Heart right ventricle (tissue), 16 donors: ENCODE data around the gene ALX4. TPM values are rescaled to one million over a fixed set of nuclear protein-coding genes. Genes with fewer than 3 reads are reported as not detected.
A peak's percentile ranks its signal among the peaks of the same experiment; 100 is the strongest.

Experiments used
- ATAC-seq, 8 donors: fragments of 200-7000 bp; cut with Tn5 transposase; one replicate each; pipeline ENCODE4 v1.9.1; 2020; ENCODE audit warnings: mild to moderate bottlenecking in 8 of 8, moderate library complexity in 8 of 8, moderate number of reproducible peaks in 1 of 8
- DNase-seq, 2 donors: peaks; one replicate each; pipeline ENCODE4 v3.0.0-alpha.2; 2020
- H3K27ac ChIP-seq, 10 donors: fragments of 200-600 bp; sonication (generic) in 2 of 10; one replicate each; pipeline versions ENCODE4 v1.5.0 to v1.8.0; 2020 to 2022; ENCODE audit warnings: mild to moderate bottlenecking in 3 of 10
- H3K27me3 ChIP-seq, 7 donors: fragments of 200-600 bp; one replicate each; pipeline ENCODE4 v1.8.0; 2021 to 2022; ENCODE audit warnings: mild to moderate bottlenecking in 2 of 7
- H3K36me3 ChIP-seq, 9 donors: fragments of 200-600 bp; sonication (generic) in 1 of 9; one replicate each; pipeline versions ENCODE4 v1.5.0 to v1.8.0; 2020 to 2022; ENCODE audit warnings: mild to moderate bottlenecking in 2 of 9
- H3K4me1 ChIP-seq, 9 donors: fragments of 200-600 bp; sonication (generic) in 1 of 9; one replicate each; pipeline versions ENCODE4 v1.5.0 to v1.8.0; 2020 to 2022; ENCODE audit warnings: mild to moderate bottlenecking in 4 of 9
- H3K4me3 ChIP-seq, 10 donors: fragments of 200-600 bp; sonication (generic) in 2 of 10; one replicate each; pipeline versions ENCODE4 v1.5.0 to v1.8.0; 2020 to 2022; ENCODE audit warnings: mild to moderate bottlenecking in 7 of 10, moderate library complexity in 2 of 10
- H3K9me3 ChIP-seq, 11 donors: fragments of 200-600 bp in 10 of 11; sonication (generic) in 2 of 11; one replicate each; pipeline versions ENCODE4 v1.5.0 to v1.8.0; 2013 to 2022; ENCODE audit warnings: mild to moderate bottlenecking in 2 of 11, control low read depth in 1 of 11, moderate library complexity in 1 of 11
- WGBS, 2 donors: extraction: QIAGEN DNeasy Blood & Tissue Kit; methylation state at CpG; one replicate each; pipeline ENCODE4 v1.1.7; 2013; ENCODE audit warnings: inconsistent platforms in 1 of 2; 5-methylcytosine and 5-hydroxymethylcytosine counted together
- intact Hi-C, 10 donors: fragments of 100-400 bp; cut with DNase I; formaldehyde crosslinking; loops; one replicate each; pipeline versions ENCODE4 v1.11.1 to v1.14.2; 2022
- polyA plus RNA-seq, 2 donors: library from polyadenylated mRNA; stranded (reverse); fragments of 200-250 nt; gene quantifications; one replicate each; pipeline ENCODE4 v1.2.3, GENCODE V29; 2013
- total RNA-seq, 10 donors: library from RNA; stranded (reverse); fragmentation: NEBNext Ultra II Directional in 3 of 10; extraction: Animal tissue kit (Norgen Biotek cat#: 25700) in 3 of 10; gene quantifications; one replicate each; pipeline versions ENCODE4 v1.2.1 to v1.2.4, GENCODE V29; 2021 to 2023
- TF ChIP-seq, protein P1 (sequence below), 9 donors: fragments of 200-600 bp; sonication (generic) in 2 of 9; IDR thresholded peaks; one replicate each; pipeline versions ENCODE4 v1.5.0 to v1.8.0; 2021 to 2022; ENCODE audit warnings: antibody characterized with exemption in 9 of 9, mild to moderate bottlenecking in 5 of 9, moderate library complexity in 1 of 9
- donor health status: Arrhythmogenic right ventricular cardiomyopathy.
- donor health status: ischemic (EF 13 %, LVEDD 7.1; RV severe dilation, severe dysfunction).
- donor health status: healthy with polysubstance abuse.
- donor health status: DM: no; HTN: yes; CAD: no.
- donor health status: DM: no; HTN: no; CAD: no.
- donor health status: ischemic (EF 25% LVEDD 6.9; RV normal size, moderate dysfunction).
- donor health status: ischemic (EF 25% LVEDD 5.7; RV mildly dilated, moderate dysfunction).
- donor health status: healthy.
- donor health status: DM: yes; HTN: yes; CAD: no.
- donor health status: Ischemic cardiomyopathy.
- donor health status: ischemic (EF 35%, LVEDD 5.7; RV mildly dilated, moderate dysfunction).
- donor health status: nonischemic (EF 11% LVEDD 7.7; RV severe dilation, severe dysfunction).
- donor health status: DM: yes; HTN: yes; CAD: no.
- donor health status: PGD.
- donor health status: ischemic (EF 29% LVEDD 5.4; RV normal size, mild dysfunction).
- donor health status: nonischemic (EF 23%, LVEDD 6.1; RV moderate dilation, normal function).

ALX4 gene
- total and polyA plus RNA-seq, 12 donors = 0.01 to 0.07 (median 0.06) TPM; not detected in 5

DNA sequence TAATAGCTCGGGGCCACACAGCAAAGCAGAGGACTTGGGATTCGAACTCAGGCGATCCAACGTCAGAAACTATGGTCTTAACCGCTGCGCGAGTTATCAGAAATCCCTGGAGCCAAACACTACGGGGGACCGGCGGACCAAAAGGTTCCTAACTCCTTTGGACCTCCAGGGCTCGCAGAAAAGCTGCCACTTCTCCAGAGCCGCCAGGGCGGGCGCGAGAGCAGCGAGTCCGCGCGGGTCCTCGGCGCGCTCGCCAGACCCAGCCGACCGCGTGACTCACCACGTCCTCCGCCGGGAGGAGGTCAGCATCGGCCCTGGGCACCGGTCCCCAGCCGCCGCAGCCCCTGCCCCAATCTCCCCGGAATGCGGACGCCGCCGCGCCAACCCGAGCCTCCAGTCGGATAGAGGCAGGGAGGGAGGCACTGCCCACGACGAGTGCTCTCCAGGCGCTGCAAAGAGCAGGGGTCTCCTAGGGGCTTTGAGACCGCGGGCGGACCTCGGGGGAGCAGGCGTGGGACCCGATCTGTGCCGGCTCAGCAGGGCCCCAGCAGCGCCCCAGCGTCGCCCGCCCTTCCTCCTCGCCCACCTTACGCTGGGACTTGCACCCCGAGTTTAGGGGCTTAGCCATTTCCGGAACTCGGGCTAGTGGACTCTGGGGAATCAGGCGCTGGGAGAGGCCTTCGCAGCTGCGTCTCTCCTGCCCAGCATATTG, 6.2 kb upstream of the ALX4 start:
- TF ChIP-seq, protein P1, sequence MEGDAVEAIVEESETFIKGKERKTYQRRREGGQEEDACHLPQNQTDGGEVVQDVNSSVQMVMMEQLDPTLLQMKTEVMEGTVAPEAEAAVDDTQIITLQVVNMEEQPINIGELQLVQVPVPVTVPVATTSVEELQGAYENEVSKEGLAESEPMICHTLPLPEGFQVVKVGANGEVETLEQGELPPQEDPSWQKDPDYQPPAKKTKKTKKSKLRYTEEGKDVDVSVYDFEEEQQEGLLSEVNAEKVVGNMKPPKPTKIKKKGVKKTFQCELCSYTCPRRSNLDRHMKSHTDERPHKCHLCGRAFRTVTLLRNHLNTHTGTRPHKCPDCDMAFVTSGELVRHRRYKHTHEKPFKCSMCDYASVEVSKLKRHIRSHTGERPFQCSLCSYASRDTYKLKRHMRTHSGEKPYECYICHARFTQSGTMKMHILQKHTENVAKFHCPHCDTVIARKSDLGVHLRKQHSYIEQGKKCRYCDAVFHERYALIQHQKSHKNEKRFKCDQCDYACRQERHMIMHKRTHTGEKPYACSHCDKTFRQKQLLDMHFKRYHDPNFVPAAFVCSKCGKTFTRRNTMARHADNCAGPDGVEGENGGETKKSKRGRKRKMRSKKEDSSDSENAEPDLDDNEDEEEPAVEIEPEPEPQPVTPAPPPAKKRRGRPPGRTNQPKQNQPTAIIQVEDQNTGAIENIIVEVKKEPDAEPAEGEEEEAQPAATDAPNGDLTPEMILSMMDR (IDR thresholded peaks at IDR 0.05) = peak in 3 of 9 donors; percentile 19 to 37 (median 24)
- Histone ChIP-seq H3K9me3 (no peaks in the 10 kb centered on the region), H3K36me3 (no peaks in the 10 kb centered on the region), H3K4me1 (peaks cover 8 to 35% (median 26%) of the 10 kb centered on the region in 9 donors), H3K27ac (no peak overlapping the region), H3K4me3 (peak overlapping the region; percentile 3 to 48 (median 37)), H3K27me3 (peaks cover 36 to 100% (median 100%) of the 10 kb centered on the region in 7 donors)
- intact Hi-C loops = loop anchor here in 1 of 10 donors (10.0 kb wide), 1 partner anchor 169 kb away; no protein-coding TSS in a partner anchor
- DNase-seq (no peak), ATAC-seq (peak; percentile 34 to 79 (median 64))
- 2% methylated on average over 59 to 63 of the region's 63 CpGs for WGBS, 2 donors

DNA sequence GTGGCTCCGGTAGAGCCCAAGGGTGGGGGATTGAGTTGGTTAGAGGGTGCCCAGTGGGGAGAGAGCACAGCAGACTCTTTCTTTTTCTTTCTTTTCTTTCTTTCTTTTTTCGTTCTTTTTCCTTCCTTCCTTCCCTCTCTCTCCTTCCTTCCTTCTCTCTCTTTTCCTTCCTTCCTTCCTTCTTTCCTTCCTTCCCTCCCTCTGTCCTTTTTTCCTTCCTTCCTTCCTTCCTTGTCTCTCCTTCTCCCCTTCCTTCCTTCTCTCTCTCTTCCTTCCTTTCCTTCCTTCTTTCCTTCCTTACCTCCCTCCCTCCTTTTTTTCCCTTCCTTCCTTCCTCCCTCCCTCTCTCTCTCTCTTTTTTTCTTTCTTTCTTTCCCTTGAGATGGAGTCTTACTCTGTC, 4.8 kb upstream of the ALX4 start:
- TF ChIP-seq, protein P1 (IDR thresholded peaks at IDR 0.05) = no peak
- DNase-seq = no peak
- no peaks in the 10 kb centered on the region for H3K9me3 ChIP-seq
- H3K27ac ChIP-seq = no peak overlapping the region
- peaks cover 11 to 42% (median 31%) of the 10 kb centered on the region in 9 donors for H3K4me1 ChIP-seq
- H3K4me3 ChIP-seq = no peak overlapping the region
- no peak for ATAC-seq
- H3K27me3 ChIP-seq = peaks cover 47 to 100% (median 100%) of the 10 kb centered on the region in 7 donors
- H3K36me3 ChIP-seq = no peaks in the 10 kb centered on the region
- WGBS, 2 donors = 17 to 25% methylated on average over 2 of the region's 2 CpGs
- intact Hi-C loops = loop anchor here in 1 of 10 donors (10.0 kb wide), 1 partner anchor 170 kb away; no protein-coding TSS in a partner anchor

- H3K9me3 ChIP-seq = no peaks in the 10 kb centered on the region
- WGBS, 2 donors = 20 to 25% methylated on average over 9 of the region's 9 CpGs
- no peak for DNase-seq
- TF ChIP-seq, protein P1 (IDR thresholded peaks at IDR 0.05) = no peak
- H3K4me3 ChIP-seq = no peak overlapping the region
- H3K27ac ChIP-seq = no peak overlapping the region
- ATAC-seq = peak in 1 of 8 donors; percentile 8
- no peaks in the 10 kb centered on the region for H3K36me3 ChIP-seq
- peaks cover 55 to 100% (median 100%) of the 10 kb centered on the region in 7 donors for H3K27me3 ChIP-seq
- peaks cover 17 to 41% (median 31%) of the 10 kb centered on the region in 9 donors for H3K4me1 ChIP-seq
- intact Hi-C loops = loop anchor here in 1 of 10 donors (10.0 kb wide), 1 partner anchor 171 kb away; no protein-coding TSS in a partner anchor
Measured at GRCh38 chr11:44313761-44314489, 4.0 kb upstream of the ALX4 start.

- 28 to 30% methylated on average over 4 of the region's 4 CpGs for WGBS, 2 donors
- TF ChIP-seq, protein P1 (IDR thresholded peaks at IDR 0.05) = no peak
- Histone ChIP-seq H3K36me3 (no peaks in the 10 kb centered on the region), H3K9me3 (no peaks in the 10 kb centered on the region), H3K27me3 (peaks cover 61 to 100% (median 100%) of the 10 kb centered on the region in 7 donors), H3K27ac (no peak overlapping the region), H3K4me1 (peaks cover 17 to 42% (median 31%) of the 10 kb centered on the region in 9 donors), H3K4me3 (no peak overlapping the region)
- intact Hi-C loops = loop anchor here in 1 of 10 donors (10.0 kb wide), 1 partner anchor 172 kb away; no protein-coding TSS in a partner anchor
- DNase-seq (no peak), ATAC-seq (no peak)
Measured at GRCh38 chr11:44312876-44313275, 2.9 kb upstream of the ALX4 start.
